HepG2 (cell line): ENCODE measurements around the gene COPS6.

Experiments used
- CEBPB ChIP-seq: IDR thresholded peaks from 2 replicates; pipeline ENCODE4 v1.6.1; 2011; ENCODE audit warnings: low read depth, low read length, improper control_type of control experiment, borderline replicate concordance
- EHMT2 ChIP-seq: fragments of 200-600 bp; sonication (generic); IDR thresholded peaks from 2 replicates; pipeline ENCODE4 v1.7.0; 2017; ENCODE audit warnings: antibody characterized with exemption, low read depth, low read length, borderline replicate concordance
- EP300 ChIP-seq, 3 experiments: sonication (generic) in 1 of 3; formaldehyde crosslinking in 1 of 3; IDR thresholded peaks; 2 replicates each; pipeline versions ENCODE4 v1.5.1 to v1.6.1; 2011 to 2020; ENCODE audit warnings: low read depth in 2 of 3, low read length in 2 of 3, borderline replicate concordance in 1 of 3, improper control_type of control experiment in 1 of 3, mild to moderate bottlenecking in 1 of 3, missing genetic modification reagents in 1 of 3, moderate library complexity in 1 of 3
- FOXM1 ChIP-seq: sonication (generic); formaldehyde crosslinking; IDR thresholded peaks from 2 replicates; pipeline ENCODE4 v1.5.0; 2020; ENCODE audit warnings: missing genetic modification reagents
- JUND ChIP-seq: sonication (generic); formaldehyde crosslinking; IDR thresholded peaks from 2 replicates; pipeline ENCODE4 v1.8.0; 2022; ENCODE audit warnings: mild to moderate bottlenecking, missing genetic modification reagents
- MTA3 ChIP-seq: sonication (generic); formaldehyde crosslinking; IDR thresholded peaks from 2 replicates; pipeline ENCODE4 v1.4.0; 2020; ENCODE audit warnings: missing genetic modification reagents
- RFXAP ChIP-seq: sonication (generic); formaldehyde crosslinking; IDR thresholded peaks from 2 replicates; pipeline ENCODE4 v1.4.0; 2020; ENCODE audit warnings: missing genetic modification reagents, borderline replicate concordance
- STAG1 ChIP-seq: sonication (generic); formaldehyde crosslinking; IDR thresholded peaks from 2 replicates; pipeline ENCODE4 v1.4.0; 2020; ENCODE audit warnings: missing genetic modification reagents
- ZNF253 ChIP-seq: sonication (generic); formaldehyde crosslinking; IDR thresholded peaks from 2 replicates; pipeline ENCODE4 v1.8.0; 2022; ENCODE audit warnings: mild to moderate bottlenecking, missing genetic modification reagents, borderline replicate concordance
- ZNF598 ChIP-seq: sonication (generic); formaldehyde crosslinking; IDR thresholded peaks from 2 replicates; pipeline ENCODE4 v1.5.1; 2020; ENCODE audit warnings: mild to moderate bottlenecking, missing genetic modification reagents, borderline replicate concordance
- TF ChIP-seq, protein P1 (sequence below): sonication (generic); formaldehyde crosslinking; conservative IDR thresholded peaks from 2 replicates; pipeline ENCODE4 v1.8.0; 2022; ENCODE audit warnings: mild to moderate bottlenecking, moderate library complexity, missing genetic modification reagents
- TF ChIP-seq, protein P2 (sequence below): sonication (generic); formaldehyde crosslinking; IDR thresholded peaks from 2 replicates; pipeline ENCODE4 v1.5.0; 2020; ENCODE audit warnings: mild to moderate bottlenecking, missing genetic modification reagents, moderate library complexity
- TF ChIP-seq, protein P3 (sequence below), 2 experiments: sonication (generic) in 1 of 2; formaldehyde crosslinking in 1 of 2; IDR thresholded peaks; 2 replicates each; pipeline versions ENCODE4 v1.5.1 to v1.6.1; 2011 to 2020; ENCODE audit warnings: borderline replicate concordance in 1 of 2, low read depth in 1 of 2, low read length in 1 of 2, mild to moderate bottlenecking in 1 of 2, missing genetic modification reagents in 1 of 2, moderate library complexity in 1 of 2

DNA sequence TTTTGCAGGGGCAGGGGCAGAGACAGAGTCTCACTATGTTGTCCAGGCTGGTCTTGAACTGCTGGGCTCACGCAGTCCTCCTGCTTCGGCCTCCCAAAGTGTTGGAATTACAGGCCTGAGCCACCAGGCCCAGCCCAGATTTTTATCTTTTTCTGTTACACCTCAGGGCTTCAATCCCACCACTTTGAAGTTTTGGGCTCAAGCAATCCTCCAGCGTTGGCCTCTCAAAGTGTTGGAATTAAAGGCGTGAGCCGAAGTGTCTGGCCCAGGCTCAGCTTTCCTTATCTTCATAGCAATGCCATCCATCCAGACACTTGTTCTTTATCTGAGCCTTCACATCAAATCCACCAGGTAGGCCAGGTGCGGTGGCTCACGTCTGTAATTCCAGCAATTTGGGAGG, 26.3 kb downstream of the COPS6 start:
- TF ChIP-seq ZNF598 (no peak), MTA3 (CRISPR knock-in tag) (no peak), RFXAP (CRISPR knock-in tag) (no peak), EHMT2 (no peak), ZNF253 (CRISPR knock-in tag) (no peak), CEBPB (no peak), STAG1 (CRISPR knock-in tag) (no peak), FOXM1 (CRISPR knock-in tag) (no peak), JUND (no peak), EP300 (IDR thresholded peaks at IDR 0.05; ENCODE audit: low read depth in 2 of 2, low read length in 2 of 2) (no peak), EP300 (CRISPR knock-in tag; IDR thresholded peaks at IDR 0.05; ENCODE audit: borderline replicate concordance) (no peak)
- TF ChIP-seq, protein P1, sequence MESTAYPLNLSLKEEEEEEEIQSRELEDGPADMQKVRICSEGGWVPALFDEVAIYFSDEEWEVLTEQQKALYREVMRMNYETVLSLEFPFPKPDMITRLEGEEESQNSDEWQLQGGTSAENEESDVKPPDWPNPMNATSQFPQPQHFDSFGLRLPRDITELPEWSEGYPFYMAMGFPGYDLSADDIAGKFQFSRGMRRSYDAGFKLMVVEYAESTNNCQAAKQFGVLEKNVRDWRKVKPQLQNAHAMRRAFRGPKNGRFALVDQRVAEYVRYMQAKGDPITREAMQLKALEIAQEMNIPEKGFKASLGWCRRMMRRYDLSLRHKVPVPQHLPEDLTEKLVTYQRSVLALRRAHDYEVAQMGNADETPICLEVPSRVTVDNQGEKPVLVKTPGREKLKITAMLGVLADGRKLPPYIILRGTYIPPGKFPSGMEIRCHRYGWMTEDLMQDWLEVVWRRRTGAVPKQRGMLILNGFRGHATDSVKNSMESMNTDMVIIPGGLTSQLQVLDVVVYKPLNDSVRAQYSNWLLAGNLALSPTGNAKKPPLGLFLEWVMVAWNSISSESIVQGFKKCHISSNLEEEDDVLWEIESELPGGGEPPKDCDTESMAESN (CRISPR knock-in tag) = no peak
- TF ChIP-seq, protein P2, sequence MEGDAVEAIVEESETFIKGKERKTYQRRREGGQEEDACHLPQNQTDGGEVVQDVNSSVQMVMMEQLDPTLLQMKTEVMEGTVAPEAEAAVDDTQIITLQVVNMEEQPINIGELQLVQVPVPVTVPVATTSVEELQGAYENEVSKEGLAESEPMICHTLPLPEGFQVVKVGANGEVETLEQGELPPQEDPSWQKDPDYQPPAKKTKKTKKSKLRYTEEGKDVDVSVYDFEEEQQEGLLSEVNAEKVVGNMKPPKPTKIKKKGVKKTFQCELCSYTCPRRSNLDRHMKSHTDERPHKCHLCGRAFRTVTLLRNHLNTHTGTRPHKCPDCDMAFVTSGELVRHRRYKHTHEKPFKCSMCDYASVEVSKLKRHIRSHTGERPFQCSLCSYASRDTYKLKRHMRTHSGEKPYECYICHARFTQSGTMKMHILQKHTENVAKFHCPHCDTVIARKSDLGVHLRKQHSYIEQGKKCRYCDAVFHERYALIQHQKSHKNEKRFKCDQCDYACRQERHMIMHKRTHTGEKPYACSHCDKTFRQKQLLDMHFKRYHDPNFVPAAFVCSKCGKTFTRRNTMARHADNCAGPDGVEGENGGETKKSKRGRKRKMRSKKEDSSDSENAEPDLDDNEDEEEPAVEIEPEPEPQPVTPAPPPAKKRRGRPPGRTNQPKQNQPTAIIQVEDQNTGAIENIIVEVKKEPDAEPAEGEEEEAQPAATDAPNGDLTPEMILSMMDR (CRISPR knock-in tag) = no peak
- TF ChIP-seq, protein P3, sequence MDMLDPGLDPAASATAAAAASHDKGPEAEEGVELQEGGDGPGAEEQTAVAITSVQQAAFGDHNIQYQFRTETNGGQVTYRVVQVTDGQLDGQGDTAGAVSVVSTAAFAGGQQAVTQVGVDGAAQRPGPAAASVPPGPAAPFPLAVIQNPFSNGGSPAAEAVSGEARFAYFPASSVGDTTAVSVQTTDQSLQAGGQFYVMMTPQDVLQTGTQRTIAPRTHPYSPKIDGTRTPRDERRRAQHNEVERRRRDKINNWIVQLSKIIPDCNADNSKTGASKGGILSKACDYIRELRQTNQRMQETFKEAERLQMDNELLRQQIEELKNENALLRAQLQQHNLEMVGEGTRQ (IDR thresholded peaks at IDR 0.05; ENCODE audit: low read depth, low read length) = no peak
- TF ChIP-seq, protein P3 (CRISPR knock-in tag; IDR thresholded peaks at IDR 0.05; ENCODE audit: borderline replicate concordance) = no peak
